ENCODE measurements around the gene FOS.
"Not testable (repeated sequence)": the region's sequence is repeated elsewhere in the genome, so short reads cannot be mapped to it uniquely, and the experiment has no call there.

Gene FOS

DNA sequence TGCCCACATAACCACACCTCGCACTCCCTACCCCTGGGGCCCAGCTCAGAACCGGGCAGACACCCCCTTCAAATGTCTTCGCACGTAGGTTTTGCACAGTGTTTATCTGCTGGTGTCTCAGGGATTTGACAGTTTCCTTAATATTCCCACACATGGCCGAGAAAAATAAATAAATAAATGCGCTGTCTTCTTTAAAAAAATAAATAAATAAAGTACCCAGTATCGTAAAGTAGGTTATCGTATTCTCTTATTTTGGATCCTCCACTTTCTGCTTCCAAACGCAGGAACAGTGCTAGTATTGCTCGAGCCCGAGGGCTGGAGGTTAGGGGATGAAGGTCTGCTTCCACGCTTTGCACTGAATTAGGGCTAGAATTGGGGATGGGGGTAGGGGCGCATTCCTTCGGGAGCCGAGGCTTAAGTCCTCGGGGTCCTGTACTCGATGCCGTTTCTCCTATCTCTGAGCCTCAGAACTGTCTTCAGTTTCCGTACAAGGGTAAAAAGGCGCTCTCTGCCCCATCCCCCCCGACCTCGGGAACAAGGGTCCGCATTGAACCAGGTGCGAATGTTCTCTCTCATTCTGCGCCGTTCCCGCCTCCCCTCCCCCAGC is 710 bp upstream of the FOS start:
- DNase-seq: no peak

GRCh38 chr14:75279153-75279762 is 630 bp downstream of the FOS start:
- DNase-seq: peak; percentile 50

- DNase-seq: no peak
Observed at GRCh38 chr14:75279763-75280290, 1.2 kb downstream of the FOS start.

- no peak for DNase-seq
Observed at GRCh38 chr14:75280291-75280830, 1.7 kb downstream of the FOS start.

GRCh38 chr14:75280831-75281653 is 2.4 kb downstream of the FOS start:
- no peak for DNase-seq

- DNase-seq: no peak
Observed at GRCh38 chr14:75281654-75282019, 3.0 kb downstream of the FOS start.

- no peak for DNase-seq
Observed at GRCh38 chr14:75282170-75282554, 3.5 kb downstream of the FOS start.

- DNase-seq: not testable (repeated sequence)
Observed at GRCh38 chr14:75282555-75283161, 4.0 kb downstream of the FOS start.

DNA sequence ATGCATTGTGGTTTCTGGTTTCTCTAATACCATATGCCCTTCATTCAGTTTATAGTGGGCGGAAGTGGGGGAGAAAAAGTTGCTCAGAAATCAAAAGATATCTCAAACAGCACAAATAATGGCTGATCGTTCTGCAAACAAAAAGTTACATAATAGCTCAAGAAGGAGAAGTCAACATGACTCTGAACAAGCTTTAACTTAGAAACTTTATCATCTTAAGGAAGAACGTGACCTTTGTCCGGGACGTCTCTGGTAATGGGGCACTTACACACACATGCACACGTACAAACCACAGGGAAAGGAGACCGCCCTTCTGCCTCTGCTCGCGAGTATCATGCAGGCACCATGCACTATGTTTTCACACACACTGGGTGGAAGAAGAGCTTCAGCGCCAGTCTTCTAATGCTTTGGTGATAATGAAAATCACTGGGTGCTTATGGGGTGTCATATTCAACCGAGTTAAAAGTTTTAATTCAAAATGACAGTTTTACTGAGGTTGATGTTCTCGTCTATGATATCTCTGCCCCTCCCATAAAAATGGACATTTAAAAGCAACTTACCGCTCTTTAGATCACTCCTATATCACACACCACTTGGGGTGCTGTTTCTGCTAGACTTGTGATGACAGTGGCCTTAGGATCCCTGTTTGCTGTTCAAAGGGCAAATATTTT is 4.7 kb downstream of the FOS start:
- no peak for DNase-seq

- DNase-seq: no peak
Observed at GRCh38 chr14:75283833-75284563, 5.4 kb downstream of the FOS start.

DNA sequence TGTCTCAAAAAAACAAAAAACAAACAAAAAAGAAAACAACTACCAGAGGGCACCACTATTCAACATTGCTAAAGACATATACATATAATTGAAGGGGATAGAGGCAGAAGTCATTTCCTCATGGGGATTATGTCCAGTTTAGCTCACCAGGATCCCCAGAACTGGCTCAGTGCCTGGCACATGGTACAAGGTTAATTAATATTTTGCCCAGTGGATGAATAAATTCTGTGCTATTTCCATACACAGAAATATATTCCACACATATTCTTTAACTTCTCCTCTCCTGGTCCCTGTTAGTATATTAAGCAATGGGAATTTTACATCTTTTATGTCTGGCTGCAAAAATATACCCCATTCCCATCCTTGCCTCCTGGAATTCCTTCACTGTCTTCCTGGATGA is 6.7 kb downstream of the FOS start:
- DNase-seq: no peak

DNA sequence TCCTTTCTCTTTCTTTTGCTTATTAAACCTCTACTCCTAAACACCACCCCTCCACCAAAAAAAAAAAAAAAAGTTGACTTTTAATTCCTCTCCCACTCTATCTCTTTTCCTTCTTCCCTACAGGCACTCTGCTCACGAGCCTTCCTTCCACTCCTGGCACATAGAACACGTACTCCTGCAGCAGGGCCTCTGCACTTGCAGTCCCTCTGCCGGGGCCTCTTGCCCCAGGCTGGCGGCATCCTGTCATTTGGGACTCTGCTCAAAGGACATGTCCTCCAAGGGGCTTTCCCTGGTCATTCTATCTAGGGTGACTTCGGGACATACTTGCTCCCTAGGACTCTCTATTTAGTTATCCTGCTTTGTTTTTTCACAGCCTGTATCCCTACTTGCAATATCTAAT is 7.7 kb downstream of the FOS start:
- DNase-seq: no peak

DNA sequence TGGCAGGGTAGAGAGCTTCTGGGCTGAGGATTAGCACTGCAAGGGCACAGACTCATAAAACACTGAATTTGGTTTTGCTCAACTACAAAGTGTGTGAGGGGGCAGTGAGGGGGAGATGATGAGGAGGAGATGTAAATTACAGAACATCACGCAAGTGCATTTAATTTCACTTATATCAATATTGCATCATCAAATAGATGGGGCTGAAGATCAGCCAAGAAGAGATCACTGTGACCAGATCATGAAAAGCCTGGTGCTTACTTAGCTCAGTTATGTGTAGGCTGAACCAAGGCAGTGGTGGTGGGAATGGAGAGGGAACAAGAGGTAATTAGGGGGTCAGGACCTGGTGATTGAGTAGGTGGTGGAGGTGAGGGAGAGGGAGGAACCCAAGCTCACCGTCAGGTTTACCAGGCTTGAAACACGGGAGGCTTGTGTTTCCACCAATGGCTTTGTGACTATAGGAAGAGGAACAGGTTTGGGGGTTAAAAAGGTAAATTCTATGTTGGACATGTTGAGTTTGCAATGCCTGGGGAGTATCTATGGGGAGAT is 11.3 kb downstream of the FOS start:
- no peak for DNase-seq

DNA sequence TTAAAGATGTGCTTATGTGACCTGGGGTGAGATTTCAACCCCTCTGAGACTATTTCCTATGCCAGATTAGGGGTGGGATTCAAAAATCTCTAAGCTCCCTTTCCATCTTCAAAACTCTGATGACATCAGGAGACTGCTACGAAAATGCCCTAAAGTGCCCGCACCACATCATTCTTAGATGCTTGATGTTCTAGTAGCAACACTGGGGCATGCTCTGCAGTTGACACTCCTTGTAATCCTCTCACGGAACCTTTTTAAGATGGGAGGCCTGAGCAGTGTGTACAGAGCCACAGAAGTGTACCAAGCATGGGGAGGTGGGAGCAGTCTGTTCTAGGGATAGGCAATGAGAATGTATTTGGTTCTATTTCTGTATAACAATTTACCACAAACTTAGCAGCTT is 12.2 kb downstream of the FOS start:
- DNase-seq: no peak

DNA sequence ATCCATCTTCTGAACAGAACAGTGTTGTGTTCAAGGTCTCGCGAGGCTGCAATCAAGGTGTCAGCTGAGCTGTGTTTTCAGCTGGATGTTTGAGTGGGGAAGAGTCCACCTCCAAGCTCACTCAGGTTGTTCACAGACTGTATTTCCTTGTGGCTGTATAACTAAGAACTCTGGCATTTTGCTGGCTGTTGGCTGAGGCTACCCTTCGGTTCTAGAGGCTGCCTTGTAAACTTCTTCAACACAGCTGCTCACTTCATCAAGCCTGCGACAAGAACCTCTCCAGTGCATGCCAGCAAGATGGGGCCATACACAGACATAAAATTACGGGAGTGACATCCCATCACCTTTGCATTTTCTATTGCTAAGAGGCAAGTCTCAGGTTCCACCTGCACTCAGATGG is 12.7 kb downstream of the FOS start:
- no peak for DNase-seq

GRCh38 chr14:75292101-75292563 is 13.5 kb downstream of the FOS start:
- no peak for DNase-seq

- no peak for DNase-seq
Observed at GRCh38 chr14:75292886-75293285, 14.3 kb downstream of the FOS start.

DNA sequence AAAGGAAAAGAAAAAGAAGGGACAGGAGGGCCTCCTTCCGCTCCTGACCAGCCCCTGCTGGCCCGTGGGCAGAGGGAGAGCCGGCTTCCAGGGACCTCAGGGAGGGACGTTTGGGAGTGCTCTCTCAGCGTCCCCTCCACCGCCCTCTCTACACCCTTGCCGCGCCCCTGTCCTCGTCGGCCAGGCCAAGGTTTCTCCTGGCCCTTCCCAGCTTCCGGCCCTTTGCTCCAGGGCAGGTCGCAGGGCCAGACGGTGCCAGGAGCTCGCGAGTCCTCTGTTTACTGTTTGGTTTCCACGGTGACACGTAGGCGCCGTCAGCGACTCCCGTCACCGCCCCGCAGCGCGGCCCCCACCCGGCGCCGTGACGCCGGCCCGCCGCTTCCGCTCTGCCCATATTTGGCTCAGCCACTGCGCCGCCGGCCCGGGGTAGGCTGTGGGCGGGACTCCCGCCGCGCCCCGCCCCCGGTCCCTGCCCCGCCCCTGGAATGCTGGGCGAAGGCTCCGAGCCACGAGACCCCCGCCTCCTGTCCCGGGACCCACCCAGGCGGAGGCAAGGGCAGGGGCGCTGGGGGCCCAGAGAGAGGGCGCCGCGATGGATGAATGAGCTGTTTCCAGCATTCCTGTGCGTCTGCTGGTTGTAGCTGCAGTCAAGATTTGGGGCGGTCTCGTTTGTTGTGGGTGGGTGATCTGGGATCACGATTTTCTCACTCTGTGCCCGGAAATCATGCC is 15.5 kb downstream of the FOS start:
- peak; percentile 96 for DNase-seq

- no peak for DNase-seq
Observed at GRCh38 chr14:75294649-75295033, 16.0 kb downstream of the FOS start.

DNA sequence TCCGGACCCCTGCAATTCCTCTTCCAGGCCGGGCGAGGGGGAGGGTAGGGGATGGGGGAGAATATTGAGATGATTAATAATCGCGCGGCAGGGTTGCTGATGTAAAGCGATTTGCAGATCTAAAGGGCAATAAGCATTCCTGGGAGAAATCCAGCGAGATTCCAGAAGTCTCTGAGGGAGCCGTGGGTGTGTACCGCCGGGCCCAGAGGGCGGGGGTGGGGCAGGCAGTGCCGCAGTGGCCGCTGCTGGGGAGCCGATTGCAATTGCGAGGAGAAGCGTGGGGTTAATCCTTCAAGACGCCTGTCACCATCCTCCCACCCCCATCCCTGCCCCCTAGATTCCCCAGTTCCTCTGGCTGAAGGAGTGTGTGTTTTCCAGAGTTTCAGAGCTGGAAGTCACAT is 16.4 kb downstream of the FOS start:
- DNase-seq: no peak

Data from activated CD4-positive, alpha-beta T cell treated with anti-CD3 and anti-CD28 coated beads, Interleukin-10, Interleukin-2, amounts not matched to agents 100 ng/mL and 50 ng/mL, durations not matched to agents 16 hours and 8 hours (primary cell).